CD4-positive, alpha-beta T cell treated with Interleukin-6 at 100 ng/mL for 8 hours (primary cell): ENCODE data around the gene KCNF1.

Source experiments
- DNase-seq: peaks from one replicate; pipeline ENCODE4 v3.0.0-alpha.2; 2020; ENCODE audit warnings: mixed read lengths, low spot score

The KCNF1 gene

DNA sequence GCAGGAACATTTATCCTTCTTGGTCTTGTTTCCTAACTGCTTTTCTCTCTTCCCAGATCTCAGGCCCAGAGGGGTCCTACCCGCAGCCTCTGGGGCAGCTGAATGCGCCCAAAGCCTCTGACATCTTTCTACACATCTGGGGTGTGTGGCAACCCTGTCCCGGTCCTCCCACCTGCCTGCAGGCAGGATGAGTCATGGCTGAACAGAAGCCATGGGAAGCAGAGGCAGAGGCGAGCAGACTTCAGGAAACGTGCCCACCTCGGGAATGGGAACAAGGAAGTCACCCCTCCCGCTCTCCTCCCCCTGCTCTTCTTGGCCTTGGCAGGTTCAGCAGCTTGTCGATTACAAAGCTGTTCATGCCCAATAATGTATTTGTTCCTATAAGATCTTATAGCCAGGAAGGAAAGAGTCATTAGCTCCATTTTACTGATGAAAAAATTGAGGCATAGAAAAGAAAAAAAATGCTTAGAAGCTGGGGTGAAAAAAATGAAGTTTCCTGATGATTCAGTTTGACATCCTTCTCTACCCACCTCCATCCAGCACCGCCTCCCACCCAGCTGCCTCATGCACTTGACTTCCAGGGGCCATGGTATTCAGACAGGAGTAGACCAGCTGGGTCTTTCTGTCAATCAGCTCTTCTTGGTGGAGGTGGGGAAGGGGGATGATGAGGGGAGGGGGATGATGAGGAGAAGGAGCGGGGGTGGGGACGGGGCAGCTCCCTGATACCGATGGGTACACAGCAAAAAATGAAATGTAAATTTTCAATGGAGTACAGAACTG lies 10.4 kb upstream of the KCNF1 start:
- DNase-seq: no peak

DNA sequence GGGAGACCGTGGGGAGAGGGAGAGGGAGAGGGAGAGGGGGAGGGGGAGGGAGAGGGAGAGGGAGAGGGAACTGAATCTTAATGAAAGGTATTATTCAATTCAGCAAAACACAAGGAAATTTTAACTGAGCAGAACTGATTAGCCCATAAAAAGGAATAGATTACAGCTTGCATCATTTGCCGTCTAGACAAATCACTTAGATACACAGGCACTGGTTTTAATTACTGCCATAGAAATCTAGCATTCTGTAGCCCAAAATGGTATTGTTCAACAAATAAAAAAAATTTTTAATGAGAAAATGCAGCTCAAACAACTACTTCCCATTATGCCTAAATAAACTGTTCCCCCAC lies 7.9 kb upstream of the KCNF1 start:
- DNase-seq: no peak

DNA sequence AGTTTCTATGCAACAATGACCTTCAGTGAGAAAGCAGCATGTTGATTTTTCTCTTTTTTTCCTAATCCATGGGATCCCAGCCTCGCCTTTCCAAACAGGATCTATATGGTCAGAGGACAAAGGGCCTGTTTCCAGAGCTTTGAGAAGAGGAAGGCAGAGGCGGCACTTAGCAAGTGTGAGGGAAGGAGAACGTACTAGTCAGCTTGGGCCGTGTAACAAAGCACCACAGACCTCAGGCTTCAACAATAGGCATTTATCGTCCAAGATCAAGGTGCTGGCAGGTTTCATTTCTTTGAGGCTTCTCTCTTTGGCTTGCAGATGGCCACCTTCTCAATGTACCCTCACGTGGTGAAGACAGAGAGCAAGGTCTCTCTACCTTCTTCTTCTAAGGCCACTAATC lies 7.3 kb upstream of the KCNF1 start:
- DNase-seq: no peak

DNA sequence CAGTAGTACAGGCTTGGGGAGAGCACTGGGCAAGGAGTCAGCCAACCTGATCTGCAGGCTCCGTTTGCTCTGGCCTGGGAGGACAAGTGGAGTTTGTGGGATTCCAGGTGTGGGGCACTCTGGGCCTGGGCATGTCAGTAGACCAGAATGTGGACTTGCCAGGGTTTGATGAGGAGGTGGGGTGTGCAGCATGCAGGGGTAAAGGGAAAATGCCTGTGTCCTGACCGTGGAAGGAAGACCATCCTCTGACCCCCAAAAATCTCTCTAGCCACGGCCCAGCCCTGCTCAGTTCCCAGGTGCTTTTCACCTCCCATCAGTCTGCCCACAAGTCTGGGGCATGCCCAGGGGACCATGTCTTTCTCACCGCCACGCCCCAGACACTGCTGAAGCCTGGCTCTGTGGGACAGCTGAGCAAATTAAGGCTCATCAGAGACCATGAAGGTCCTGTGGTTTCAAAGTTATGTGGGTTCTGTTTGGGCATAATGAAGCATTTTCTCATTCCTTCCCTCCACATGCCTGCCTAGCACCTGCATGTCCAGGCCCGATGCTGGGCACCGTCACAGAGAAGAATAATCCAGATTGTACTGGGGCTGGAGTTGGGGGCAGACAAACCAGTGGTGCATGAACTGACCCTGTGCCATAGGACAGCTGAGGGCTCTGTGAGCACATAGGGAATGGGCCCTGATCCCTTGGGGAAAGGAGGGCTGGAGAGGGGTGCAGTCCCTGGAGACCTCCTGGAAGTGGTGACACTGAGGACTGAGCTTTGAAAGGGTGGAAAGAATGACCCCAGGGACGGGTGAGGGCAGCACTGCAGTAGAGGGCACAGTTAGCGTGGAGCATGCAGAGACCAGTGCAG lies 6.5 kb upstream of the KCNF1 start:
- DNase-seq: no peak

DNA sequence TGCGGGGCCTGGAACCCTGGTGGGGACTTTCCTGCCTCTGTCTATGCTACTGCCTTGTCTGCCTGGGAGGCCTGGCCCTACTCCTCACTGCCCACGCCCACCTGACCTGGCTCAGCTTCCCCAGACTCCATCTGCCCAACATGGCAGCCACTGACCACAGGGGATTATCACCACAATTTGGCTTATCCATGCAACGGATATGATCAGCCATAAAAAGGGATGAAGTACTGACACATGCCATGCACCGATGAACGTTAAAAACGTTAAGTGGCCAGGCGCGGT lies 5.9 kb upstream of the KCNF1 start:
- DNase-seq: no peak

DNA sequence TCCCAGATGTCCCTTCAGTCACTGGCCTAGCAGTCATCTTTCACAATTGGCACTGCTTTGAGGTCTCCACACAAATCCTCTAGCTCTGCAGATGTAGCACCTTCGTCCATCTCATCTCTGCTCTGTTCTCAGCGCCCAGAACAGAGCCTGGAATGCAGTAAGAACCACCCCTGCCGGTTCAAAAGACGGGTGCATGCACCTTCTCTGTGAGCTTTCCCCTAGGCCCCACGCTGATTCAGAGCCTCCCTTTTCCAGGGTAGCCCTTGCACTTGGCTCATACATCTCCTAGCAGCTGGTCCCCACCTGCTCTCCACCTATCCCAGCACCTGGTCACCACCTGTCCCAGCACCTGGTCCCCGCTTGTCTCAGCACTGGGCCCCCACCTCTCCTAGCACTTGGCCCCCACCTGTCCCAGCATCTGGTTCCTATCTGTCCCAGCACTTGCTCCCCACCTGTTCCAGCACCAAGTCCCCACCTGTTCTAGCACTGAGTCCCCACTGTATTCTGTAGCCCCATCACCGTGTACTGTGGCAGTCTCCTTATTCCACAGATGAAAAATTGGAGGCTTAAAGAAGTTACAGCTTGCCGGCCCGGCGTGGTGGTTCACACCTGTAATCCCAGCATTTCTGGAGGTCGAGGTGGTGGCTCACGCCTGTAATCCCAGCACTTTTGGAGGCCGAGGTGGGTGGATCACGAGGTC lies 4.7 kb upstream of the KCNF1 start:
- no peak for DNase-seq

DNA sequence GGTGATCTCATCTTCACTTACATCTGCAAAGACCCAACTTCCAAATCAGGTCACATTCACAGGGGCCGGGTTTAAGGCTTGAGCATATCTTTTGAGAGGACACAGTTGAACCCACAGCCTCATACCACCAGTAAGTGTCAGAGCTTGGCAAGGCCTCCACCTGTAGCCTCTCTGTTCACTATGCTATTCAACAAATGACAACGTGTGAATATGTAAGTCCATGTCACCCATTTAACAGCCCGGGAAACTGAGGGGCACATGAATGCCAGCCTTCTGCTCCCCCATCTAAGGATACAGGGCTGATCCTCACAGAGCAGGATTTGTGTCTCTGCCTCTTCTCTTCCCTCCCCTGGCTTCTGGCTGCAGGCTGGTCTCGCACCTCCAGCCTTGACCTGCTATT lies 3.5 kb upstream of the KCNF1 start:
- DNase-seq: no peak

DNA sequence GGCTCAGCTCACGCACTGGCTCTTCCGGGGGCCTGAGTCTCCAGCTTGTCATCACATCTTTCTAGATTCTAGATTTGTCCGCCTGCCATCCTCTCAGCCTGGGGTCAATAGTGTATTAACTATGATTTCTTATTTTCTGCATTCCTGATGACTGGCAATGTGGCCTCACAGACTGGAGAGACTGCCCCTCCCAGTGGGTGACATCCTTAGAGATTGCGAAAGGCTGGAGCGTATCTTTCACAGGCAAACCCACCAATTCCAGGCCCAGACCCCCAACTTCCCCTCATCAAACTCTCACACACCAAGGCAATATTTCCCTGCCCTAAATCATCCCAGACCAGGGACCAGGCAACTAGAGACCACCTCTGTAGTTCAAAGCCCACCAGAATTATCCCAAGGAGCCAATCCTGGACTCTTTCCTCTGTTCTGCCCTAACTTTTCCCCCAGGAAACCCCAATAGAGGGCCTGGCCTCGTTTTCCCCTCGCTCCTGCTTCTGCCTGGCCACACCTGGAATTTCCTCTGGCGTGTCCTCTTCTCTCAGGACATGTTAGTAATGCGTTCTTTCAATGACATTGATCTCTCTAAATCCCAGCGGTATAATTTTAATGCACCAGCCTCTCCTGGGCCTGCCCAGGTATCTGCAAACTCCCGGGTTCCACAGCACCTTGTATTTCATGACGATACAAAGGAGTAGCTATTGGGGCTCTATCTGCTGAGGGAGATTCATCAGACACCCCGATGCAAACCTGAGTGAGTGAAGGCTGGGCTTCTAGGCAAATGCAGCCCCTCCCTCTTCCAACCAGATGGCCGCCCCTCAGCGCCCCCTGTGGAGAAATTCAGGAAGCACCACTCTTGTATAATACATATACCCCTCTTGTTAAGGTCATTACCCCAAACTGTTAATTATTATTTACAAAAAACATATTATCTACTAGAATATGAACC lies 2.4 kb upstream of the KCNF1 start:
- DNase-seq: no peak

DNA sequence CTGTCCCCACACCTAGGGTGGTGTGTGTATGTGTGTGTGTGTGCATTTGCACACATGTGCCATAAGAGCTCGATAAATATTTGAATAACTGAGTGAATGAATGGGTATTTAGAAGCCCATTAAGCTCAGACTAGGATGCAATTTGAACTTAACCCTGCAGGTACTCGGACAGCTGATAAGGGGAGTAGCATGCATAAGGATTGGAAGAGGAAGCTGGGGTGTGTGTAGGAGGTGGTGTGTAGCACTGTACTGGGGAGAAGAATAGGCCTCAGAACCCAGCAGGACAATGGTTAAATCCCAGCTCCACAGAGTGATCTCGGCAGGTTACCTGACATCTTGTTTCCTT lies 1.8 kb upstream of the KCNF1 start:
- DNase-seq: no peak

DNA sequence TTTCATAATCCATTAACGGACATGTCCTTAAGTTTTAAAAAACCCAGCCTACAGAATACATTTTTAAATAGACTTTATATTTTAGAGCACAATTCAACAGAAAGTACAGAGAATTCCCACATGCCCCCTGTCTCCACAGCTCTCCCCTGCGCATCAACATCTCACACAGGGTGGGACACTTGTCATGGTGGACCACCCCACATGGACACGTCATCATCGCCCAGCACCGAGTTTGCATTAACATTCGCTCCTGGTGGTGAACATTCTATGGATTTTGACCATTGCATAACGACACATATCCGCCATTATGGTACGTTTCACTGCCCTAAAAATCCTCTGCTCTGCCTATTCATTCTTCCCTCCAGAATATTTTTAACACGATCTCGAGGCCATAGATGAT lies 1.1 kb upstream of the KCNF1 start:
- DNase-seq: no peak

DNA sequence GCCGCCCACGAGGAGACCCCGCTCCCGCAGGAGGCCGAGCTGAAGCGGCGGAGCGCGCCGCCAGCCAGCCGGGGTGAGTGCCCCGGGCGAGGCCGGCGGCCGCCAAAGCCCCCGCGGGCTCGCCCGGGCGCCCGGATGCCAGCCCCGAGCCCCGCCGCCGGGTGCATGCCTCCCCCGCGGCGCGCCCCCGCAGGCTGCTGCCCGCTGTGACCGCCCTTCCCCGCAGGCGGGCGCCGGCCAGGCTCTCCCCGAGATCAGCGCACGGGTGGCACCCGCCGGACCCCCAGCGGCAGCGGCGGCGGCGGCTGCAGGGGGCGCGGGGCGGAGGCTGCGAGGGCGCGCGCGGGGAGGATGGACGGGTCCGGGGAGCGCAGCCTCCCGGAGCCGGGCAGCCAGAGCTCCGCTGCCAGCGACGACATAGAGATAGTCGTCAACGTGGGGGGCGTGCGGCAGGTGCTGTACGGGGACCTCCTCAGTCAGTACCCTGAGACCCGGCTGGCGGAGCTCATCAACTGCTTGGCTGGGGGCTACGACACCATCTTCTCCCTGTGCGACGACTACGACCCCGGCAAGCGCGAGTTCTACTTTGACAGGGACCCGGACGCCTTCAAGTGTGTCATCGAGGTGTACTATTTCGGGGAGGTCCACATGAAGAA lies 470 bp downstream of the KCNF1 start:
- no peak for DNase-seq

DNA sequence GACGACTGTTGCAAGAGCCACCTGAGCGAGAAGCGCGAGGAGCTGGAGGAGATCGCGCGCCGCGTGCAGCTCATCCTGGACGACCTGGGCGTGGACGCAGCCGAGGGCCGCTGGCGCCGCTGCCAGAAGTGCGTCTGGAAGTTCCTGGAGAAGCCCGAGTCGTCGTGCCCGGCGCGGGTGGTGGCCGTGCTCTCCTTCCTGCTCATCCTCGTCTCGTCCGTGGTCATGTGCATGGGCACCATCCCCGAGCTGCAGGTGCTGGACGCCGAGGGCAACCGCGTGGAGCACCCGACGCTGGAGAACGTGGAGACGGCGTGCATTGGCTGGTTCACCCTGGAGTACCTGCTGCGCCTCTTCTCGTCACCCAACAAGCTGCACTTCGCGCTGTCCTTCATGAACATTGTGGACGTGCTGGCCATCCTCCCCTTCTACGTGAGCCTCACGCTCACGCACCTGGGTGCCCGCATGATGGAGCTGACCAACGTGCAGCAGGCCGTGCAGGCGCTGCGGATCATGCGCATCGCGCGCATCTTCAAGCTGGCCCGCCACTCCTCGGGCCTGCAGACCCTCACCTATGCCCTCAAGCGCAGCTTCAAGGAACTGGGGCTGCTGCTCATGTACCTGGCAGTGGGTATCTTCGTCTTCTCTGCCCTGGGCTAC lies 1.2 kb downstream of the KCNF1 start:
- DNase-seq: no peak

DNA sequence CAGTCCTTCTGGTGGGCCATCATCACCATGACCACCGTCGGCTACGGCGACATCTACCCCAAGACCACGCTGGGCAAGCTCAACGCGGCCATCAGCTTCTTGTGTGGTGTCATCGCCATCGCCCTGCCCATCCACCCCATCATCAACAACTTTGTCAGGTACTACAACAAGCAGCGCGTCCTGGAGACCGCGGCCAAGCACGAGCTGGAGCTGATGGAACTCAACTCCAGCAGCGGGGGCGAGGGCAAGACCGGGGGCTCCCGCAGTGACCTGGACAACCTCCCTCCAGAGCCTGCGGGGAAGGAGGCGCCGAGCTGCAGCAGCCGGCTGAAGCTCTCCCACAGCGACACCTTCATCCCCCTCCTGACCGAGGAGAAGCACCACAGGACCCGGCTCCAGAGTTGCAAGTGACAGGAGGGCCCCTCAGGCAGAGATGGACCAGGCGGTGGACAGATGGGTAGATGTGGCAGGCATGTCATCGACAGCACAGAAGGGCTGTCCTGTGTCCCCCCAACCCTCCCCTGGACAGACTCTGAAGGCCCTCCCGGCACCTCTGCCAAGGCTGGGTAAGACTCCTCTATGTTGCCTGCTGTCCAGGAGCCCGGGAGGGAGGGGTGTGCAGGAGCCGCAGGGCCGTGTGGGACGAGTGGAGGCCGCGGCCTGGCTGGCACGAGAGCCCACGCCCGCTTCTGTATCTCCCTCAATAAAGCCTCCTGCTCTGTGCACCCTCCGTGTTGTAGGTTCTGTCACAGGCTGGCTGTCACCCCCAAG lies 2.0 kb downstream of the KCNF1 start:
- DNase-seq: no peak

DNA sequence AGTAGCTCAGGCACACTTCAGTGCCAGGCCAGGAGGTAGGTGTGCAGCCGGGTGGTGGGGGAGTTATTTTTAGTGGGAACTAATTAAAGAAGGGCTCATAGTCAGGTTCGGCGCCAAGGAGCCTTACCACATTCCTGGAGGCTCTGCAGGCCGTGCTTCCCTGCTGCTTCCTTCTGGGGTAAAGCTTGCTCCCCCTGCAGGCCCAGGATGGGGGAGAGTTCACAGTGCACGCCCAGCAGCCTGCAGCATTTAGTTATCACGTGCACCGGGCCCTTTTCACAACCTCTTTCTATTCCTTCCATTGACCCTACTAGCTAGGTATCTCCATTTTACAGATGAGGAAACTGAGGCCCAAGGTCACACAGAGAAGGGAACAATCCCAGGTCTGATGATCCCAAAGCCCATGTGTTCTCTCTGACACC lies 2.5 kb downstream of the KCNF1 start:
- no peak for DNase-seq

DNA sequence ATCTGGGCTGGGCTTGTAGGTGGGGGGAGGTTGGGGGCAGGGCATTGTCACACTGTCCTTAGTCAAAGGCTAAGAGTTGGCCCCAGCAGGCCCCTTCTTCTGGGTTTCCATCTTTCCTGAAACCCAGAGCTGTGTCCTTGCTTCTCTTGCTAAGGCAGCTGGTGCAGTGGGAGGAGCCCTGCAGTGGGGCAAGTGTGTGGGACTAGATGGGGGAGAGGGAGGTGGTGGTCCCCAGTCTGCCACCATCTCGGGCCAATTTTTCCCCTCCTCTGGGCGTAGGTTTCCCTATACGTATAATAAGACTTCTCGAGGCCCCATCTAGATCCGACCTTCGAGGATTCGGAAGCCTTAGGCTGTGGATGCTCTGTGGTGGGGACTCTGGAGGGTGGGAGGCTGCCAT lies 3.5 kb downstream of the KCNF1 start:
- no peak for DNase-seq

DNA sequence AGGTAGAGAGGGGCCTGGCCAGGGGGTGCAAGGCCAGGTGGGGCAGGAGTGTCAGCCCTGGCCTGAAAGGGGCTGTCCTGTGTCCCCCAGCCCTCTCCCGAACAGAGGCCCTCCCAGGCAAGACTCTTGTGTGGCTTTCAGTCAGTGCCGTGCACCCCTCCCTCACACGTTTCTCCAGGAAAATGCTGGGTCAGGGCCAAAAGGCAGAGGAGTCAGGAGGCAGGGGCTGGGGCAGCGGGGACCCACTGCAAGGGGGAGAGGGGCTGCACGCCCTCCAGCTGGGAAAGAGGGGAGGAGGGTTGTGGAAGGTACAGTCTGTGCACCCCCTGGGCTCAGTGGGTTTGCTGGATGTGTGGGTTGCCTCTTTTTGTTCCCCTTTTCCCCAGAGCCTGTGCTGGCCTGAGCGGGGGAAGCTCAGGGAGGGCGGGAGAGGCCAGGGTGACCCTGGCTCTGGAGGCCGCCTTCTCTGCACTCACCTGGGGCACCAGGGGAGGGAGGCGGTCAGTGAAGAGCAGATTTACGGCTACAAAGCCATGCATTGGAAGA lies 4.1 kb downstream of the KCNF1 start:
- DNase-seq: no peak

DNA sequence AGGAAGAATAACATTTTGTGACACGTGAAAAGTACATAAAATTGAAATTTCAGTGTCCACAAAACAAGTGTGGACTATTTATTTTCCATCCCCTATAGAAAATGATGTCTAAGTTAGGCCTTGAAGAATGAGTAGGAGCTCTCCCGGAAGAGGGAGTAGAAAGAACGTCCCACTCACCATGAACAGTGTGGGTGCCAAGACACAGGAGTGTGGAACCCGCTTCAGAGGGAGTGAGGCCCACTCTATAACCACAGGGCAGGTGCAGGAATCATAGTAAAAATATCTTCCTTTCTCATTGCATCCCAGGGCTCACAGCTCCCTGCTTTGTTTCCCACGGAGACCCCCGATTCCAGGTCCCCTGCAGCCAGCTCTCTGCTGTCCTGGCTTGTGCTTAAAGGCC lies 5.2 kb downstream of the KCNF1 start:
- DNase-seq: no peak

DNA sequence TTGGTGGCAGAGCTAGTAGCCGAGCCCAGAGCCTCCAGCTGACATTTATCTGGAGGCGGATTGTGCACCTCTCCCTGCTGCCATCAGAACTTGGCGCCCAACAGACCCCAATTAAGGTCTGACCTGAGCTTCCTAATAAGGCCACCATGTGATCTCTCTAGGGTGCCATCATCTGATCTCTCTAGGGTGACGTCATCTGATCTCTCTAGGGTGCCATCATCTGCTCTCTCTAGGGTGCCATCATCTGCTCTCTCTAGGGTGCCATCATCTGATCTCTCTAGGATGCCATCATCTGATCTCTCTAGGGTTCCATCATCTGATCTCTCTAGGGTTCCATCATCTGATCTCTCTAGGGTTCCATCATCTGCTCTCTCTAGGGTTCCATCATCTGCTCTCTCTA lies 6.2 kb downstream of the KCNF1 start:
- DNase-seq: no peak

DNA sequence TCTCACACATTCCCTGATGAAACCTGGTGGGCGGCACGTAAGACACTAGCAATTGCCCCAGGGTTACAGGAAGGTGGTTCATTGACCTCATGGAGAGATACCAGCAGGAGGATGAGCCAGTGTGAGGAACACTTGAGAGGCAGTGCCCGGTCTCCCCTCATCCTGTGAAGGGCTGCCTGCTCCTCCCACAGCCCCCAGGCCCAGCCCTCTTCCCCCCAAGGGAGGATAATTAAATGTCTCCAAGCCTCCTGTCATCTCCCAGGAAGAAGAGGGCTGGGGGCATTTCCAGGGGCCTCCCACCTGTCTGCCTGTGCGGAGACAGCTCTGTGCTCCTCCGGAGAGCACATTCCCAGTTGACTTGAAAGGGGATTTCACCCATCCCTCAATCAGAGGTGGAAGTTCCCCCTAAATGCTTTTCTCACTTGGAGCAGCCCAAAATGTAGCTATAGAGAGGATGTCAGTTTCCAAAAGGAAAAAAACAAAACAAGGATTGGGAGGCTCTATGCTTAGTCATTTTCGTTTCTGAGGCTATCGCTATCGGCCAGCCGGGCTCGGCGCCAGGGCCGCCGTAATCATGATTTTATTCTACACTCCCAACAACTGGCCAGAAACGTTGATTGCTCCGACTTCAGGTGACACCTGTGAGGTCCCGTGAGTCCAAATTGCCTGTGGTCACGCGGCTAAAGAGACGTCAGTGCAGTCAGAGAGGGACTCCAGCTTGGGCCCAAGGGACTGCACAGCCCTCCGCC lies 7.1 kb downstream of the KCNF1 start:
- no peak for DNase-seq
